Measurements from ENCODE around the gene SPATA2. TPM values are rescaled to one million over a fixed set of nuclear protein-coding genes. Genes with fewer than 3 reads are reported as not detected.

Gene SPATA2
- total and polyA plus RNA-seq, 2 donors (not counting 3 experiments of a cell fraction or from before 2014, with no cell fraction given): 4.9 to 6.1 TPM

DNA sequence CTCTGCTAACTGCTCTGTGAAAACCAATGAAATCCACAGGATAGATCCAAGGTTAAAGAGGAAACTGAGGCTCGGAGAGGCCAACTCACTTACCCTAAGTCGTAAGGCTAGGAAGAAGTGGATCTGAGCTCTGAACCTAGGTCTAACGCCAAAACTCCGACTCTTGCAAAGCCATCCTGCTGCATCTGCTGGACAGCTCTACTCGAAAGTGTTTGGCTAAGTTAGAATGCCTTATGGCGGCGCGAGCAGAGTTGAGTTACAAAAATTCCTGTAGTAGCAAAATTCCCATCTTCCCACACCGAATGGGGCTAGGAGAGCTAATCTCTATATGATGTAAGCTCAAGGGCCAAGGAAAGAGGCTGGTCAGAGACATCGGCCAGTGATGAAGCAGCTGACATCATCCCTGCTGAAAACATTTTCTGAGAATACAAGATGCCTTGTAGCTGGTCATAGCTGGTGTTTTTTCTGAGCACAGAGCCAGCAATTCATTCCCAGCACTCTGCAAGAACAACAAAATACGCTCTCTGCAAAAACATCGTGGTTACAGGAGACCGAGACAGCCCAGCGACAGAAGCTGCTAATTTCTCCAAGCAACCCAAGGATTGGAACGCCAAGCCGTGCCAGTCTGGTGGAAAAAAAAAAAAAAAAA lies 1.8 kb downstream of the SPATA2 start:
- H3K27me3 ChIP-seq (ENCODE audit: control insufficient read depth in 2 of 2, insufficient read depth in 2 of 2, low read length in 2 of 2): no peaks in the 10 kb centered on the region
- dilution Hi-C loops (cut with MboI; ENCODE audit: extremely low pct_ligation_motif_present, low sequenced_read_pairs): no loop called here
- H3K36me3 ChIP-seq (ENCODE audit: control insufficient read depth in 2 of 2, extremely low read depth in 1 of 2, insufficient read depth in 2 of 2, low read length in 2 of 2): peaks cover 0 to 2% of the 10 kb centered on the region in 2 experiments
- FAIRE-seq (no peak), DNase-seq (ENCODE audit: low read depth, low spot score) (no peak)
- no peak overlapping the region for H3K4me2 ChIP-seq (ENCODE audit: insufficient read depth, low read length)
- H4K20me1 ChIP-seq (replicated peaks; ENCODE audit: control insufficient read depth, extremely low read depth, insufficient read depth, low read length): no peaks in the 10 kb centered on the region
- no peak overlapping the region for H3K9ac ChIP-seq (replicated peaks; ENCODE audit: extremely low read depth, insufficient read depth, low read length)
- H3K79me2 ChIP-seq (ENCODE audit: control insufficient read depth, insufficient read depth, low read length): peaks cover 35% of the 10 kb centered on the region
- ChIA-PET POLR2A (no interaction called here), CTCF (interaction anchor here (1.2 to 2.5 kb wide), 6 partner anchors 11 to 379 kb away, joined by 3 to 14 read pairs (median 5); no protein-coding TSS in a partner anchor)
- BruUV-seq (replicated peaks): no TSS peak
- no peak for TF ChIP-seq POLR2AphosphoS5 (IDR thresholded peaks at IDR 0.05; ENCODE audit: insufficient read depth, low read depth, low read length)
- TF ChIP-seq CTCF (IDR thresholded peaks at IDR 0.05; ENCODE audit: extremely low read depth in 1 of 2, insufficient read depth in 1 of 2, low read depth in 1 of 2, low read length in 2 of 2): no peak
- no peak for TF ChIP-seq GATA2 (IDR thresholded peaks at IDR 0.05; ENCODE audit: insufficient read depth, insufficient read length, low read depth, low read length)
- TF ChIP-seq, protein P1, sequence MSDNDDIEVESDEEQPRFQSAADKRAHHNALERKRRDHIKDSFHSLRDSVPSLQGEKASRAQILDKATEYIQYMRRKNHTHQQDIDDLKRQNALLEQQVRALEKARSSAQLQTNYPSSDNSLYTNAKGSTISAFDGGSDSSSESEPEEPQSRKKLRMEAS (IDR thresholded peaks at IDR 0.05; ENCODE audit: insufficient read depth, insufficient read length): no peak
- no peak for TF ChIP-seq POLR2A (IDR thresholded peaks at IDR 0.05; ENCODE audit: low read depth, low read length)
- no peak for TF ChIP-seq MYC (IDR thresholded peaks at IDR 0.05; ENCODE audit: low read depth, low read length)
- no peak for TF ChIP-seq FOS (IDR thresholded peaks at IDR 0.05; ENCODE audit: borderline replicate concordance, insufficient read depth, low read length)
- no peak for TF ChIP-seq JUN (IDR thresholded peaks at IDR 0.05; ENCODE audit: borderline replicate concordance, insufficient read depth, insufficient read length, low read depth)
- TF ChIP-seq EZH2 (IDR thresholded peaks at IDR 0.05; ENCODE audit: borderline replicate concordance, low read depth, low read length, severe bottlenecking): no peak
- no peak overlapping the region for H2AFZ ChIP-seq (ENCODE audit: low read depth, low read length)
- H3K9me3 ChIP-seq (replicated peaks; ENCODE audit: control insufficient read depth, insufficient read depth, low read length): no peaks in the 10 kb centered on the region
- no peak overlapping the region for H3K27ac ChIP-seq (ENCODE audit: insufficient read depth, low read depth, low read length)
- peaks cover 17% of the 10 kb centered on the region for H3K4me1 ChIP-seq (ENCODE audit: control insufficient read depth, extremely low read depth, insufficient read depth, low read length)
- no peak overlapping the region for H3K4me3 ChIP-seq (replicated peaks in 1 of 3; ENCODE audit: insufficient read depth in 1 of 3, low read depth in 1 of 3, low read length in 3 of 3)
- no peaks in the 10 kb centered on the region for H3K9me1 ChIP-seq (replicated peaks; ENCODE audit: control insufficient read depth, extremely low read depth, insufficient read depth, low read length)
- intact Hi-C loops (cut with micrococcal nuclease): loop anchor here (2.0 kb wide), 2 partner anchors 15 to 23 kb away; partner anchors contain the start of gene RNF114

Measured in endothelial cell of umbilical vein (primary cell).